GM12878 (cell line): Measurements from ENCODE around the gene FKRP. TPM values are rescaled to one million over a fixed set of nuclear protein-coding genes. Genes with fewer than 3 reads are reported as not detected.

Source experiments
- ATAC-seq: fragments of 200-7000 bp; cut with Tn5 transposase; 3 replicates; pipeline ENCODE4 v1.9.1; 2020; ENCODE audit warnings: mild to moderate bottlenecking, moderate library complexity
- BruUV-seq: library from RNA; stranded (reverse); fragments of 400-500 nt; replicated peaks from 2 replicates; lab custom pipeline; 2021; lab: Mats Ljungman, UMichigan
- CTCF ChIA-PET: fragments of 300-600 bp; sonication (Branson Sonifier 250); formaldehyde crosslinking; extraction: SDS; loops from one replicate; lab custom pipeline; 2021; ENCODE audit warnings: inconsistent platforms; lab: Yijun Ruan, JAX
- POLR2A ChIA-PET: fragments of 350-600 bp; formaldehyde crosslinking; extraction: SDS; loops from one replicate; lab custom pipeline; 2021; ENCODE audit warnings: inconsistent platforms; lab: Charles Lee
- RAD21 ChIA-PET: fragments of 300-600 bp; sonication (Branson Sonifier 250); formaldehyde crosslinking; loops from one replicate; lab custom pipeline; 2023; ENCODE audit warnings: antibody characterized with exemption; ENCODE audit not compliant: unreplicated experiment; lab: Charles Lee
- SMC1A ChIA-PET: fragments of 300-600 bp; sonication (Branson Sonifier 250); formaldehyde crosslinking; loops from one replicate; lab custom pipeline; 2023; ENCODE audit not compliant: unreplicated experiment, uncharacterized antibody; lab: Charles Lee
- DNase-seq: peaks from one replicate; pipeline ENCODE4 v3.0.0-alpha.2; 2011; ENCODE audit warnings: low read depth, low spot score
- FAIRE-seq: peaks from 3 replicates; lab custom pipeline; 2011; peaks lifted over from hg19 to GRCh38; lab: Jason Lieb, UNC
- H2AFZ ChIP-seq: 2 replicates; pipeline ENCODE4 v1.6.0; 2011; ENCODE audit warnings: low read depth, low read length, control low read depth; ENCODE audit not compliant: control insufficient read depth
- H3K27ac ChIP-seq: 2 replicates; pipeline ENCODE4 v1.5.1; 2011; ENCODE audit warnings: control low read depth; ENCODE audit not compliant: control insufficient read depth, insufficient read depth
- H3K27me3 ChIP-seq, 2 experiments: replicated peaks in 1 of 2; 2 replicates each; pipeline versions ENCODE4 v1.6.0 to v1.6.1; 2011; ENCODE audit warnings: low read length in 1 of 2; ENCODE audit not compliant: control insufficient read depth in 2 of 2, insufficient read depth in 2 of 2
- H3K36me3 ChIP-seq, 2 experiments: 2 replicates each; pipeline ENCODE4 v1.5.1; 2011; ENCODE audit warnings: low read length in 1 of 2; ENCODE audit not compliant: control insufficient read depth in 2 of 2, insufficient read depth in 2 of 2
- H3K4me1 ChIP-seq: 2 replicates; pipeline ENCODE4 v1.6.1; 2011; ENCODE audit warnings: mild to moderate bottlenecking, low read length, moderate library complexity, mixed read lengths; ENCODE audit not compliant: control insufficient read depth, insufficient read depth
- H3K4me2 ChIP-seq: 2 replicates; pipeline ENCODE4 v1.6.0; 2011; ENCODE audit warnings: control low read depth; ENCODE audit not compliant: control insufficient read depth, insufficient read depth
- H3K4me3 ChIP-seq: fragments of 200-600 bp; sonication (generic); 2 replicates; pipeline ENCODE4 v1.5.1; 2016
- H3K79me2 ChIP-seq: 2 replicates; pipeline ENCODE4 v1.6.0; 2011; ENCODE audit warnings: low read length; ENCODE audit not compliant: control insufficient read depth, insufficient read depth
- H3K9ac ChIP-seq: 2 replicates; pipeline ENCODE4 v1.8.0; 2011; ENCODE audit warnings: low read length, control low read depth, mixed read lengths; ENCODE audit not compliant: control insufficient read depth, insufficient read depth
- H3K9me3 ChIP-seq: replicated peaks from 3 replicates; pipeline ENCODE4 v1.5.1; 2011; ENCODE audit warnings: mild to moderate bottlenecking, low read length; ENCODE audit not compliant: control insufficient read depth, insufficient read depth
- H4K20me1 ChIP-seq: 2 replicates; pipeline ENCODE4 v1.6.0; 2011; ENCODE audit not compliant: control insufficient read depth, insufficient read depth
- BACH1 ChIP-seq: fragments of 450-650 bp; IDR thresholded peaks from 2 replicates; pipeline ENCODE4 v1.6.1; 2017; ENCODE audit warnings: mild to moderate bottlenecking, borderline replicate concordance
- CBX5 ChIP-seq: sonication (generic); IDR thresholded peaks from 2 replicates; pipeline ENCODE4 v1.6.1; 2016; ENCODE audit warnings: low read depth, moderate library complexity, mild to moderate bottlenecking, inconsistent platforms
- CREB1 ChIP-seq: IDR thresholded peaks from 2 replicates; pipeline ENCODE4 v1.6.1; 2012; ENCODE audit warnings: low read depth, mild to moderate bottlenecking, inconsistent platforms
- CREM ChIP-seq: IDR thresholded peaks from 2 replicates; pipeline ENCODE4 v1.6.1; 2014; ENCODE audit warnings: antibody characterized with exemption, low read depth
- EED ChIP-seq: sonication (generic); IDR thresholded peaks from 2 replicates; pipeline ENCODE4 v1.6.1; 2016; ENCODE audit warnings: antibody characterized with exemption, low read depth
- EP300 ChIP-seq, 2 experiments: fragments of 150-350 bp in 1 of 2; IDR thresholded peaks; 2 replicates each; pipeline ENCODE4 v1.6.1; 2011 to 2012; ENCODE audit warnings: low read depth in 2 of 2, low read length in 2 of 2, borderline replicate concordance in 1 of 2, improper control_type of control experiment in 1 of 2, inconsistent platforms in 1 of 2; ENCODE audit not compliant: control insufficient read depth in 1 of 2
- ETV6 ChIP-seq, 2 experiments: fragments of 450-650 bp in 1 of 2; IDR thresholded peaks in 1 of 2; conservative IDR thresholded peaks in 1 of 2; 2 replicates each; pipeline ENCODE4 v1.6.1; 2014; ENCODE audit warnings: antibody characterized with exemption in 1 of 2, borderline replicate concordance in 1 of 2, low read depth in 1 of 2, mild to moderate bottlenecking in 1 of 2, moderate library complexity in 1 of 2
- IKZF1 ChIP-seq: fragments of 450-650 bp; conservative IDR thresholded peaks from 2 replicates; pipeline ENCODE4 v1.6.1; 2017; ENCODE audit warnings: antibody characterized with exemption, mild to moderate bottlenecking
- IKZF2 ChIP-seq, 2 experiments: fragments of 450-650 bp; IDR thresholded peaks; 2 replicates each; pipeline ENCODE4 v1.6.1; 2017; ENCODE audit warnings: mild to moderate bottlenecking in 2 of 2, moderate library complexity in 2 of 2
- IRF4 ChIP-seq: IDR thresholded peaks from 2 replicates; pipeline ENCODE4 v1.6.1; 2011; ENCODE audit warnings: low read depth, low read length
- JUNB ChIP-seq: IDR thresholded peaks from 2 replicates; pipeline ENCODE4 v1.6.1; 2016; ENCODE audit warnings: antibody characterized with exemption, mild to moderate bottlenecking
- MXI1 ChIP-seq: fragments of 150-350 bp; IDR thresholded peaks from 2 replicates; pipeline ENCODE4 v1.6.1; 2011; ENCODE audit warnings: low read depth, mild to moderate bottlenecking, inconsistent platforms, low read length, improper control_type of control experiment
- NFIC ChIP-seq: IDR thresholded peaks from 2 replicates; pipeline ENCODE4 v1.6.1; 2012; ENCODE audit warnings: low read depth, mild to moderate bottlenecking, inconsistent platforms, low read length, moderate library complexity
- NR2F1 ChIP-seq: fragments of 450-650 bp; conservative IDR thresholded peaks from 2 replicates; pipeline ENCODE4 v1.6.1; 2017; ENCODE audit warnings: mild to moderate bottlenecking
- SIN3A ChIP-seq: IDR thresholded peaks from 2 replicates; pipeline ENCODE4 v1.6.1; 2012; ENCODE audit warnings: low read depth, low read length, improper control_type of control experiment
- SMC3 ChIP-seq: IDR thresholded peaks from 2 replicates; pipeline ENCODE4 v1.6.1; 2011; ENCODE audit warnings: low read length, improper control_type of control experiment, borderline replicate concordance
- TCF12 ChIP-seq: IDR thresholded peaks from 2 replicates; pipeline ENCODE4 v1.6.1; 2011; ENCODE audit warnings: low read depth, mild to moderate bottlenecking, low read length
- TCF3 ChIP-seq: IDR thresholded peaks from 2 replicates; pipeline ENCODE4 v1.6.1; 2012; ENCODE audit warnings: low read depth, mild to moderate bottlenecking, low read length, borderline replicate concordance; ENCODE audit not compliant: insufficient read depth
- ZNF384 ChIP-seq: IDR thresholded peaks from 2 replicates; pipeline ENCODE4 v1.6.1; 2012; ENCODE audit warnings: low read depth, mild to moderate bottlenecking, low read length, improper control_type of control experiment, borderline replicate concordance
- WGBS: methylation state at CpG from one replicate; pipeline ENCODE4 v1.1.6; 2016; ENCODE audit warnings: low lambda C conversion rate; ENCODE audit not compliant: insufficient replicate concordance, insufficient coverage; ENCODE audit errors: missing lambda C conversion rate; 5-methylcytosine and 5-hydroxymethylcytosine counted together
- in situ Hi-C: fragments of 300-500 bp; cut with MboI; formaldehyde crosslinking; loops from 9 replicates; pipeline ENCODE4 v1.14.3; 2018; ENCODE audit warnings: mixed read lengths
- intact Hi-C: fragments of 100-400 bp; cut with micrococcal nuclease; formaldehyde crosslinking; loops from one replicate; pipeline ENCODE4 v1.14.2; 2022; ENCODE audit not compliant: unreplicated experiment
- polyA plus RNA-seq, 11 experiments: library from polyadenylated mRNA; depleted of rRNA in 4 of 11; unstranded in 6 of 11; stranded (reverse) in 5 of 11; fragments of >200 nt; fragmentation: Nextera tagmentation in 4 of 11; fragmentation: Illumina TruSeq in 1 of 11; extraction: Ambion mirVana in 4 of 11; extraction: Trizol in 1 of 11; gene quantifications; 1 replicate in 1 of 11; 2 replicates in 10 of 11; pipeline versions ENCODE4 v1.2.1 to v1.2.3, GENCODE V29; 2011 to 2016; ENCODE audit warnings: inconsistent platforms in 2 of 11, missing spikeins in 2 of 11, low read depth in 1 of 11
- total RNA-seq, 4 experiments: library from RNA; depleted of rRNA in 3 of 4; stranded (reverse); fragments of >200 nt in 3 of 4; fragmentation: Illumina TruSeq in 1 of 4; extraction: Trizol in 1 of 4; gene quantifications; 2 replicates each; pipeline versions ENCODE4 v1.2.1 to v1.2.3, GENCODE V29; 2013 to 2021
- TF ChIP-seq, protein P1 (sequence below): IDR thresholded peaks from 2 replicates; pipeline ENCODE4 v1.6.1; 2011; ENCODE audit warnings: mild to moderate bottlenecking, low read depth, low read length, moderate library complexity; ENCODE audit not compliant: insufficient replicate concordance
- TF ChIP-seq, protein P2 (sequence below): IDR thresholded peaks from 2 replicates; pipeline ENCODE4 v1.6.1; 2011; ENCODE audit warnings: low read depth, low read length, improper control_type of control experiment, borderline replicate concordance

The FKRP gene
- total and polyA plus RNA-seq, 10 of the 15 experiments (the other 5 are each of a cell fraction or from before 2014, with no cell fraction given), result 1.3 to 14.1 (median 7.8) TPM

- WGBS, result 2% methylated on average over 20 of the region's 20 CpGs
- H2AFZ ChIP-seq, result peak overlapping the region; percentile 36
- no peak for DNase-seq
- H3K9ac ChIP-seq, result peak overlapping the region; percentile 65
- H3K9me3 ChIP-seq, result no peaks in the 10 kb centered on the region; the same call in 2 of the 3 replicates
- CTCF ChIA-PET, result interaction anchor here (0.8 to 4.4 kb wide), 9 partner anchors 14 to 54 kb away, joined by 3 to 43 read pairs (median 14); no protein-coding TSS in a partner anchor
- intact Hi-C loops, result loop anchor here (5.0 kb wide), 1 partner anchor 36 kb away; no protein-coding TSS in a partner anchor
- FAIRE-seq, result peak; percentile 47
- peak; percentile 34 for ATAC-seq
- no peaks in the 10 kb centered on the region; the same call in 1 of the 2 replicates for H4K20me1 ChIP-seq
- H3K27me3 ChIP-seq, result no peaks in the 10 kb centered on the region
- RAD21 ChIA-PET, result interaction anchor here (0.6 to 1.0 kb wide), 4 partner anchors 20 to 65 kb away, joined by 3 to 5 read pairs (median 3); no protein-coding TSS in a partner anchor
- no TSS peak for BruUV-seq
- SMC1A ChIA-PET, result interaction anchor here (2.1 to 2.5 kb wide), 4 partner anchors 19 to 54 kb away, joined by 6 to 11 read pairs (median 8); no protein-coding TSS in a partner anchor
- POLR2A ChIA-PET, result interaction anchor here (0.6 to 3.1 kb wide), 4 partner anchors 16 to 74 kb away, joined by 3 to 13 read pairs (median 4); no protein-coding TSS in a partner anchor
- in situ Hi-C loops, result no loop called here
- H3K36me3 ChIP-seq, result peaks cover 6 to 10% of the 10 kb centered on the region in 2 experiments; a peak in 3 of 4 replicates
- 0 out of 2 replicates have a peak, but pooled peaks cover 7% of the 10 kb centered on the region for H3K4me1 ChIP-seq
- peak overlapping the region; percentile 81 for H3K4me2 ChIP-seq
- peak overlapping the region; percentile 100 for H3K4me3 ChIP-seq
- H3K79me2 ChIP-seq, result peaks cover 65% of the 10 kb centered on the region
- H3K27ac ChIP-seq, result peak overlapping the region; percentile 94
- TF ChIP-seq NFIC (0 out of 2 replicates have a peak, but pooled peaks have one; percentile 14), EP300 (IDR thresholded peaks at IDR 0.05; ENCODE audit: borderline replicate concordance in 1 of 2, control insufficient read depth in 1 of 2, low read depth in 2 of 2, low read length in 2 of 2) (peak in 1 of 2 experiments; percentile 9; a peak in 1 of 4 replicates), TCF3 (0 out of 2 replicates have a peak, but pooled peaks have one; percentile 12), IRF4 (no peak), ETV6 (conservative IDR thresholded peaks at IDR 0.05 in 1 of 2, IDR thresholded peaks at IDR 0.05 in 1 of 2; ENCODE audit: borderline replicate concordance in 1 of 2, low read depth in 1 of 2) (peak in 1 of 2 experiments; percentile 99; a peak in 2 of 4 replicates), TCF12 (peak; percentile 25; the same call in 1 of the 2 replicates), JUNB (peak; percentile 67), ZNF384 (no peak), SMC3 (no peak), MXI1 (peak; percentile 76), CREB1 (0 out of 2 replicates have a peak, but pooled peaks have one; percentile 43), CREM (0 out of 2 replicates have a peak, but pooled peaks have one; percentile 45), IKZF1 (peak; percentile 91), EED (0 out of 2 replicates have a peak, but pooled peaks have one; percentile 22), NR2F1 (no peak), BACH1 (peak; percentile 93), CBX5 (no peak), IKZF2 (IDR thresholded peaks at IDR 0.05) (peak; percentile 47 to 53), SIN3A (peak; percentile 85)
- TF ChIP-seq, protein P1, sequence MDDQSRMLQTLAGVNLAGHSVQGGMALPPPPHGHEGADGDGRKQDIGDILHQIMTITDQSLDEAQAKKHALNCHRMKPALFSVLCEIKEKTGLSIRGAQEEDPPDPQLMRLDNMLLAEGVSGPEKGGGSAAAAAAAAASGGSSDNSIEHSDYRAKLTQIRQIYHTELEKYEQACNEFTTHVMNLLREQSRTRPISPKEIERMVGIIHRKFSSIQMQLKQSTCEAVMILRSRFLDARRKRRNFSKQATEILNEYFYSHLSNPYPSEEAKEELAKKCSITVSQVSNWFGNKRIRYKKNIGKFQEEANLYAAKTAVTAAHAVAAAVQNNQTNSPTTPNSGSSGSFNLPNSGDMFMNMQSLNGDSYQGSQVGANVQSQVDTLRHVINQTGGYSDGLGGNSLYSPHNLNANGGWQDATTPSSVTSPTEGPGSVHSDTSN, result peak; percentile 74
- TF ChIP-seq, protein P2, sequence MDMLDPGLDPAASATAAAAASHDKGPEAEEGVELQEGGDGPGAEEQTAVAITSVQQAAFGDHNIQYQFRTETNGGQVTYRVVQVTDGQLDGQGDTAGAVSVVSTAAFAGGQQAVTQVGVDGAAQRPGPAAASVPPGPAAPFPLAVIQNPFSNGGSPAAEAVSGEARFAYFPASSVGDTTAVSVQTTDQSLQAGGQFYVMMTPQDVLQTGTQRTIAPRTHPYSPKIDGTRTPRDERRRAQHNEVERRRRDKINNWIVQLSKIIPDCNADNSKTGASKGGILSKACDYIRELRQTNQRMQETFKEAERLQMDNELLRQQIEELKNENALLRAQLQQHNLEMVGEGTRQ, result peak; percentile 9; the same call in 1 of the 2 replicates
Measured at GRCh38 chr19:46786236-46787039, 40.6 kb downstream of the FKRP start.
